ENCODE results near the gene RAB7A. TPM values are rescaled to one million over a fixed set of nuclear protein-coding genes. Genes with fewer than 3 reads are reported as not detected.

The RAB7A gene
- polyA plus RNA-seq, 1 donor (not counting 4 experiments of a cell fraction or from before 2014, with no cell fraction given) = 364 TPM

- DNase-seq (ENCODE audit: low read depth, low spot score) (no peak), FAIRE-seq (no peak)
- Histone ChIP-seq H3K9me1 (ENCODE audit: control insufficient read depth, extremely low read depth, insufficient read depth, low read length) (no peaks in the 10 kb centered on the region), H3K27ac (ENCODE audit: control insufficient read depth, insufficient read depth, low read length) (no peak overlapping the region), H3K9me3 (ENCODE audit: control insufficient read depth, low read depth, low read length) (no peaks in the 10 kb centered on the region), H3K4me3 (ENCODE audit: control insufficient read depth in 2 of 3, extremely low read depth in 1 of 3, insufficient read depth in 2 of 3, low read depth in 1 of 3, low read length in 3 of 3) (no peak overlapping the region), H3K4me2 (ENCODE audit: control insufficient read depth, extremely low read depth, insufficient read depth, low read depth, low read length) (no peak overlapping the region), H3K36me3 (ENCODE audit: control insufficient read depth in 2 of 2, extremely low read depth in 1 of 2, insufficient read depth in 2 of 2, low read length in 2 of 2) (peaks cover 3 to 11% of the 10 kb centered on the region in 2 experiments), H3K9ac (ENCODE audit: control insufficient read depth, extremely low read depth, insufficient read depth, low read length) (no peak overlapping the region), H2AFZ (ENCODE audit: control insufficient read depth, low read length) (no peak overlapping the region), H3K4me1 (ENCODE audit: control insufficient read depth, extremely low read depth, insufficient read depth, low read length) (peaks cover 13% of the 10 kb centered on the region), H3K79me2 (ENCODE audit: control insufficient read depth, insufficient read depth, low read length) (peaks cover 93% of the 10 kb centered on the region), H3K27me3 (ENCODE audit: control insufficient read depth, extremely low read depth, insufficient read depth, low read length) (no peaks in the 10 kb centered on the region), H4K20me1 (ENCODE audit: control insufficient read depth, extremely low read depth, insufficient read depth, low read length) (peaks cover 11% of the 10 kb centered on the region)
- no peak for TF ChIP-seq EZH2 (IDR thresholded peaks at IDR 0.05; ENCODE audit: low read length)
- TF ChIP-seq, protein P1, sequence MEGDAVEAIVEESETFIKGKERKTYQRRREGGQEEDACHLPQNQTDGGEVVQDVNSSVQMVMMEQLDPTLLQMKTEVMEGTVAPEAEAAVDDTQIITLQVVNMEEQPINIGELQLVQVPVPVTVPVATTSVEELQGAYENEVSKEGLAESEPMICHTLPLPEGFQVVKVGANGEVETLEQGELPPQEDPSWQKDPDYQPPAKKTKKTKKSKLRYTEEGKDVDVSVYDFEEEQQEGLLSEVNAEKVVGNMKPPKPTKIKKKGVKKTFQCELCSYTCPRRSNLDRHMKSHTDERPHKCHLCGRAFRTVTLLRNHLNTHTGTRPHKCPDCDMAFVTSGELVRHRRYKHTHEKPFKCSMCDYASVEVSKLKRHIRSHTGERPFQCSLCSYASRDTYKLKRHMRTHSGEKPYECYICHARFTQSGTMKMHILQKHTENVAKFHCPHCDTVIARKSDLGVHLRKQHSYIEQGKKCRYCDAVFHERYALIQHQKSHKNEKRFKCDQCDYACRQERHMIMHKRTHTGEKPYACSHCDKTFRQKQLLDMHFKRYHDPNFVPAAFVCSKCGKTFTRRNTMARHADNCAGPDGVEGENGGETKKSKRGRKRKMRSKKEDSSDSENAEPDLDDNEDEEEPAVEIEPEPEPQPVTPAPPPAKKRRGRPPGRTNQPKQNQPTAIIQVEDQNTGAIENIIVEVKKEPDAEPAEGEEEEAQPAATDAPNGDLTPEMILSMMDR (optimal IDR thresholded peaks at IDR 0.05 in 1 of 3, IDR thresholded peaks at IDR 0.05 in 1 of 3, conservative IDR thresholded peaks at IDR 0.05 in 1 of 3; ENCODE audit: extremely low read depth in 1 of 3, insufficient read depth in 2 of 3, low read length in 3 of 3) = no peak
- dilution Hi-C loops (cut with MboI; ENCODE audit: extremely low pct_ligation_motif_present, low sequenced_read_pairs) = no loop called here
These were observed 14.6 kb downstream of the RAB7A start for GRCh38 chr3:128740621-128741020.

GRCh38 chr3:128742821-128743594 lies 17.0 kb downstream of the RAB7A start:
- dilution Hi-C loops (cut with MboI; ENCODE audit: extremely low pct_ligation_motif_present, low sequenced_read_pairs) = no loop called here
- H3K4me3 ChIP-seq (ENCODE audit: control insufficient read depth in 2 of 3, extremely low read depth in 1 of 3, insufficient read depth in 2 of 3, low read depth in 1 of 3, low read length in 3 of 3) = no peak overlapping the region
- no peak for FAIRE-seq
- H3K27ac ChIP-seq (ENCODE audit: control insufficient read depth, insufficient read depth, low read length) = no peak overlapping the region
- H2AFZ ChIP-seq (ENCODE audit: control insufficient read depth, low read length) = no peak overlapping the region
- H3K79me2 ChIP-seq (ENCODE audit: control insufficient read depth, insufficient read depth, low read length) = peaks cover 96% of the 10 kb centered on the region
- no peaks in the 10 kb centered on the region for H3K27me3 ChIP-seq (ENCODE audit: control insufficient read depth, extremely low read depth, insufficient read depth, low read length)
- TF ChIP-seq, protein P1 (optimal IDR thresholded peaks at IDR 0.05 in 1 of 3, IDR thresholded peaks at IDR 0.05 in 1 of 3, conservative IDR thresholded peaks at IDR 0.05 in 1 of 3; ENCODE audit: extremely low read depth in 1 of 3, insufficient read depth in 2 of 3, low read length in 3 of 3) = no peak
- TF ChIP-seq EZH2 (IDR thresholded peaks at IDR 0.05; ENCODE audit: low read length) = no peak
- H3K9me3 ChIP-seq (ENCODE audit: control insufficient read depth, low read depth, low read length) = no peaks in the 10 kb centered on the region
- H3K9me1 ChIP-seq (ENCODE audit: control insufficient read depth, extremely low read depth, insufficient read depth, low read length) = no peaks in the 10 kb centered on the region
- peaks cover 16% of the 10 kb centered on the region for H4K20me1 ChIP-seq (ENCODE audit: control insufficient read depth, extremely low read depth, insufficient read depth, low read length)
- no peak overlapping the region for H3K4me2 ChIP-seq (ENCODE audit: control insufficient read depth, extremely low read depth, insufficient read depth, low read depth, low read length)
- no peak overlapping the region for H3K9ac ChIP-seq (ENCODE audit: control insufficient read depth, extremely low read depth, insufficient read depth, low read length)
- H3K4me1 ChIP-seq (ENCODE audit: control insufficient read depth, extremely low read depth, insufficient read depth, low read length) = no peaks in the 10 kb centered on the region
- DNase-seq (ENCODE audit: low read depth, low spot score) = no peak
- peaks cover 3 to 15% of the 10 kb centered on the region in 2 experiments for H3K36me3 ChIP-seq (ENCODE audit: control insufficient read depth in 2 of 2, extremely low read depth in 1 of 2, insufficient read depth in 2 of 2, low read length in 2 of 2)
